GM18868 (cell line): ENCODE measurements around the gene SYNGR2.

ENCODE experiments used
- ATAC-seq: cut with Tn5 transposase; IDR thresholded peaks from one replicate; pipeline ENCODE4 v1.9.1; 2021; ENCODE audit warnings: mild to moderate bottlenecking, moderate library complexity; ENCODE audit not compliant: unreplicated experiment

Gene SYNGR2

DNA sequence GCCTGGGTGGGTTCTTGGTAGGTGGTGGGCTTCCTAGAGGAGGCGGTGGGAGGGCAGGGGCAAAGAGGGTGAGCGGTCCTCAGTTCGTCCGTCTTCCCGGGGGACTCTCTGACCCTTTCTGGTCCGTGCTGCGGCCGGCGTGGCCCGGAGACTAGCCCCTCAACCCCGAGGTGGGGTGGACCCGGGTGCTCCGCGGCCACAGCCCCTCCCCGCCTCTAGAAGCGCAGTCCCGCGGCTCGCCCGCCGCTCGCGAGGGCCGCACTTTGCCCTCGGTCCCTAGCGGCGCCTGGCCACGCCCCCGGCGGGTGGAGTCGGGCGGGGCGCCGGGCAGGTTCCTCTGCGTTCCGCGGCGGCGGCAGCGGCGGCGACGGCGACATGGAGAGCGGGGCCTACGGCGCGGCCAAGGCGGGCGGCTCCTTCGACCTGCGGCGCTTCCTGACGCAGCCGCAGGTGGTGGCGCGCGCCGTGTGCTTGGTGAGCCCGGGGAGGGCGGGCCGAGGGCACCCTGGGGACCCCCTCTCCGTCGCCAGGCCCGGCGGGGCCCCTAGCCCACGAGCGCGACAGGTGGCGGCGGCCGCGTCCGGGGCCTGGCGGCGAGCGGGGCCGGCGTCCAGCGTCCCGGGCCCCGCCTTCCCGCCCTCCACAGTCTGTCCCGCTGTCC, at the start of gene SYNGR2:
Gene SYNGR2, plus strand, starts transcription at position 340 of the 661 bp plus-strand sequence. Its CDS starts 36 bp downstream, at position 376.
- ATAC-seq = no peak

GRCh38 chr17:78118801-78119241, 49.6 kb upstream of the SYNGR2 start:
- ATAC-seq = no peak

DNA sequence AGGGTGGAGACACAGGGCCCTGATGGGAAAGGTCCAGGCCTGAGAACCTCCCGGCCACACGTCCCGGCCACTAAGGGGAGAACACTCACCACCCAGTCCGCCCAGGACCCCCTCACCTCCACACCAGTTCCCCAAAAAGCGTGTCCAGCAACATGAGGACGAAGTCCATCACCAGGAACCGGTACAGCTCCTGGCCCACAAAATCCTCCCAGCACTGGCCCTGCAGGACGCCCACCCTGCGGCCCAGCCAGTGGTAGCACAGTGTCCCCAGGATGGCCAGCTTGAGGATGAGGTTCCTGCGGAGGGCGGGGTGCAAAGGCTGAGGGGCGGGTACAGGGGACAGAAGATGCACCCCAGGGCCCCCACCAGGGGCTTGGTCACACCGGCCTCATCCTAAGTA, 47.8 kb upstream of the SYNGR2 start:
- ATAC-seq = no peak

GRCh38 chr17:78120971-78121800, 47.2 kb upstream of the SYNGR2 start:
- no peak for ATAC-seq

DNA sequence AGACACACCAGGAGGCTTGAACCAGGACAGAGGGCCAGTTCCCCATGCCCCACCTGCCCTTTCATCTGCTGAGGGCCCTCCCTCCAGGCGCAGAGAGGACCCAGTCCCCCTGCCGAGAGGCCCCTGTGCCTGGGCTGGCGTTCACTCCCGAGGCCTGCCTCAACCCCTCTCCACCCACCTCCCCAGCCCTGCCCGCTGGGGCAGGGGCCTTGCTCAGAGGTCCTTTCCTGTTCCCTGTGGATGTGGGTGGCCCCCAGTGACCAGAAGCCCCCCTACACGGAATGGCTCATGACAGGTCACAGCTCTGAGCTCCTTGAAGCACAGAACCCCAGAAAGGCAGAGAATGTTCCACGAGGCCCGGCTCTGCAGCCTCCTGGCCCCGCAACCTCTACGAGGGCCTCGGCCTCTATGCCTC, 46.6 kb upstream of the SYNGR2 start:
- no peak for ATAC-seq

- ATAC-seq = no peak
Measured at GRCh38 chr17:78122216-78122930, 46.0 kb upstream of the SYNGR2 start.

GRCh38 chr17:78122931-78123249, 45.5 kb upstream of the SYNGR2 start:
- ATAC-seq = no peak

- no peak for ATAC-seq
Measured at GRCh38 chr17:78123258-78123929, 45.0 kb upstream of the SYNGR2 start.

DNA sequence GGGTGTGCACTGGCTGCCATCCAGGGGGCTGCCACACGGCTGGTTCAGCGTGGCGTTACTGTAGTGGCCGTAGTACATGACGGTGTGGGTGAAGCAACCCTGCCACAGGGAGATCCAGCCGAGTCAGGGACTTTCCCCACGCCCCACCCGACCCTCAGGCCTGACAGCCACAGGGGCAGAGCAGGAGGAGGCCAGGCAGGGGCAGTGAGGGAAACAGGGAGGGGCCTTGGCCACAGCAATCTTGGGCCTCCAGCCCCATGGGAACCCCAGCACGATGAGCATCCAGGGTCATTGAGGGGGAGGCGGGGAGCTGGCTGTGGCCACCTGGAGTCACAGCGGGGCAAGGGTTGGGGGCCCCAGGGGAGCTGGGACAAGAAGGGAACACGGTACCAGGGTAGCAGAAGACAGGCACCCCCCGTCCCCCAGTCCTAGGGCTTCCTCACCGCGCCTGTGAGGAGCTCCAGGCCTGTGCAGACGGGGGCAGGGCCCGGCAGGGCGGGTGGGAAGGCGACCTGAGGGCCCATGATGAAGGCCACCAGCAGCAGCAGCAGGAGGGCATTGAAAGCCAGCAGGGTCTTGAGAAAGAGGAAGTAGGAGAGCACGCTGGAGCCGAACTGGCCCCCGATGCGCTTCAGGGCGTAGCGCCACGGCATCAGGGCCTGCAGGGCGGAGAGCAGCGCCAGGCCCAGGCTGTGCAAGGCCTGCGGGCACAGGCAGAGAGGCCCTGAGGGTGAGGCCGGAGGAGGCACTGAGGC, 44.1 kb upstream of the SYNGR2 start:
- no peak for ATAC-seq

- ATAC-seq = no peak
Measured at GRCh38 chr17:78124836-78125137, 43.6 kb upstream of the SYNGR2 start.

DNA sequence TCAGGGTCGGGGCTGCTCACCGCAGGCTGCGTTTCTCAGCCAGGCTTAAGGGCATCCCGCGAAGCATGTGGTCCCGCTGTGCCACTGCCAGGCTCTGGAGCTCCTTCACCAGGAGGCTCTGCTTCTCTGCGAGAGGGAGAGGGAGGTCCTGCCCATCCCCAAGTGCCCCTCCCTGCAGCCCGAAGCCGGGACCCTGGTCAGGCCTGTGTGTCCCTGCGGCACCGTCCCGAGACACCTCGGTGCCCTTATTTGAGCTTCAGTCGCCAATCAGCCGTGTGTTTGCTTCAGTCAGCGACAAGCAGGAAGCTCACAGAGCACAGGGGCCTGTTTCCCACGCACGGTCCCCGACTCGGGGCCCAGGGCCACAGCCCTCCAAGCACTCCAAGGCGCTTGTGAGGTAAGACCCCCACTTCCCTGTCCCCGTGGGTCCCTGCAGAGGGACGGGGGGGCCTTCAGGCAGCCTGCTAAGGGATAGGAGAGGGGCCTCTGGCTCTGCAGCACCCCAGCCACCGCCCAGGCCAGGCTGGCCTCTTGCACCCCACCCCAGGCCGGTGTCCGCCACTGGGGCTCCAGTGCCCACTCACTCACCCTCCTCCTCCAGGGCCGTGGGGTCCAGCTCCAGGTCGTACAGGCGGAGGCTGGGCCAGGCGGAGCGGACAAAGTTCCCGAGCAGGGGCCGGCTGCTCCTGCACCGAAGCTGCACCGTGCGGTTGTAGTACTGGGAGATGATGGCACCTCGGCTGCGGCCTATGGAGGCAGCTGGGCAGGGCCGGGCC, 43.1 kb upstream of the SYNGR2 start:
- ATAC-seq = no peak

- no peak for ATAC-seq
Measured at GRCh38 chr17:78125976-78126894, 42.1 kb upstream of the SYNGR2 start.

DNA sequence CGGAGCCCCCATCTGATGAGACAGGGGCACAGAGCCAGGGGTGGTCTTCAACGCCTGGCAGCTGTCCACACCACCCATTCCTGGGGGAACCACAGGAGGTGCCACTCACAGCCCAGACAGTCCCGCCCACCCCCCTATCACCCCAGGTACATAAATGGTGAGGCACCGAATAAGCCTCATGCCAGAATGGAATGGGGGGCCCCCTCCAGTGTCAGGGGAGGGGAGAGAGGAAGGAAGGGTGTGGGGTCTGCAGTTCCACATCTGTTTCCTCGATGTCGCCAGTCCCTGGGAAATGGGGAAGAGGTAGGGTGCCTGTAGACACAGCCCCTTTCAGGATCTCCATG, 41.5 kb upstream of the SYNGR2 start:
- no peak for ATAC-seq

DNA sequence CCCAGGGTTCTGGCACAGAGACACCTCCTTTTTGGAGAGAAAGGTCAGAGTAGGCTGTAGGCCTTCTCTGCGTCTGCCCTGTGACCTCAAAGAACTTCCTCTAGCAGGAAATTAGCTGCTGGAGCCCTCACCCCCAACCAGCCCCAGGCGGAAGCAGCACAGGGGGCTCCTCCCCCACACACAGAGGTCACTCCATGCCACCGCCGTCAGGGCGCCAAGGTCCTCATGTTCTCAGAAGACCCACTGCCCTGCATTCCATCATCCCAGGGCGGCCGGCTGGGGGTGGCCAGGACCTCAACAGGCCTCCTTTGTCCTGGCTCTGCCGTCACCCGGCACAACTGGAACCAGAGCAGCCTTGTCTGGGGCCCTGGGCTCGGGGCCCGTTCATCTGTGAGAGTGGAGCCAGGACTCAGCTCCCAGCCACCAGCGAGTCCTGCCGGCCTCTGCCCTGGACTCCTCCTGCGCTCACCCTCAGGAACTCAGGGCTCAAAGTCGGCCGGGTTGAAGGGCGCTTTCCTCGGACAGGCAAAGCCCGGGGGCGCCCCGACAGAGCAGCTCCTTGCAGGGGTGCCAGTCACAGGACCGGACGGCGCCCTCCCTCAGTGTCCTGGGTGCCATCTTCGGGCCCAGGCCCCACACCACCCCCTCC, 41.0 kb upstream of the SYNGR2 start:
- ATAC-seq = no peak

- no peak for ATAC-seq
Measured at GRCh38 chr17:78127888-78128550, 40.4 kb upstream of the SYNGR2 start.

GRCh38 chr17:78128551-78129350, 39.6 kb upstream of the SYNGR2 start, which contains the start of gene TMC6:
Gene TMC6, minus strand, starts transcription at chr17:78128755. Its CDS starts 1,923 bp downstream, at chr17:78126832.
- no peak for ATAC-seq
